Small intestine (tissue), 7 donors: ENCODE measurements around the gene IFI27L2. TPM values are rescaled to one million over a fixed set of nuclear protein-coding genes. Genes with fewer than 3 reads are reported as not detected.

Experiments used
- DNase-seq, 2 donors: peaks; one replicate each; pipeline versions ENCODE4 v3.0.0 to v3.0.0-alpha.2; 2013
- FAIRE-seq: peaks from 2 replicates; lab custom pipeline; 2012; peaks lifted over from hg19 to GRCh38; lab: Jason Lieb, UNC
- H3K27ac ChIP-seq, 3 donors: one replicate each; pipeline ENCODE4 v1.5.1; 2013; ENCODE audit warnings: low read length in 2 of 3, mild to moderate bottlenecking in 2 of 3, control low read depth in 1 of 3, inconsistent platforms in 1 of 3, low read depth in 1 of 3, moderate library complexity in 1 of 3
- H3K27me3 ChIP-seq, 3 donors: one replicate each; pipeline ENCODE4 v1.6.1; 2013; ENCODE audit warnings: low read length in 3 of 3, inconsistent platforms in 1 of 3; ENCODE audit not compliant: control insufficient read depth in 3 of 3, insufficient read depth in 3 of 3
- H3K36me3 ChIP-seq, 3 donors: one replicate each; pipeline ENCODE4 v1.6.1; 2013; ENCODE audit warnings: low read length in 3 of 3, inconsistent platforms in 1 of 3, low read depth in 1 of 3, mild to moderate bottlenecking in 1 of 3, moderate library complexity in 1 of 3; ENCODE audit not compliant: control insufficient read depth in 3 of 3, insufficient read depth in 2 of 3
- H3K4me1 ChIP-seq, 3 donors: one replicate each; pipeline ENCODE4 v1.6.1; 2013; ENCODE audit warnings: low read length in 2 of 3, inconsistent platforms in 1 of 3, low read depth in 1 of 3, mild to moderate bottlenecking in 1 of 3, moderate library complexity in 1 of 3; ENCODE audit not compliant: control insufficient read depth in 3 of 3, insufficient read depth in 2 of 3
- H3K4me3 ChIP-seq, 3 donors: one replicate each; pipeline ENCODE4 v1.5.1; 2013; ENCODE audit warnings: low read length in 3 of 3, control low read depth in 1 of 3, inconsistent platforms in 1 of 3, low read depth in 1 of 3, mild to moderate bottlenecking in 1 of 3, moderate library complexity in 1 of 3
- H3K9me3 ChIP-seq, 2 donors: one replicate each; pipeline ENCODE4 v1.6.1; 2013; ENCODE audit warnings: low read depth in 1 of 2, low read length in 1 of 2; ENCODE audit not compliant: control insufficient read depth in 2 of 2, insufficient read depth in 1 of 2
- WGBS, 3 donors: extraction: QIAGEN DNeasy Blood & Tissue Kit; methylation state at CpG; one replicate each; pipeline ENCODE4 v1.1.7; 2013; 5-methylcytosine and 5-hydroxymethylcytosine counted together
- polyA plus RNA-seq, 4 donors: library from polyadenylated mRNA; stranded (reverse) in 3 of 4; unstranded in 1 of 4; fragments of 200-250 nt in 3 of 4; fragments of 120-200 nt in 1 of 4; gene quantifications; one replicate each; pipeline versions ENCODE4 v1.2.1 to v1.2.3, GENCODE V29; 2013
- donor health status: healthy with polysubstance abuse.
- donor health status: control.
- donor health status: control.
- donor health status: Bipolar disorder and iron deficiency.
- donor health status: healthy.

IFI27L2 gene
- polyA plus RNA-seq, 4 donors: 23.0 to 96.7 (median 70.2) TPM

GRCh38 chr14:94117856-94118255 lies 11.5 kb downstream of the IFI27L2 start:
- 58 to 70% (median 61%) methylated on average over 9 of the region's 9 CpGs for WGBS, 3 donors
- H3K4me3 ChIP-seq: no peak overlapping the region
- H3K4me1 ChIP-seq: peaks cover 0 to 18% (median 10%) of the 10 kb centered on the region in 3 donors
- DNase-seq: peak in 1 of 2 donors; percentile 44
- H3K36me3 ChIP-seq: no peaks in the 10 kb centered on the region
- H3K9me3 ChIP-seq: peaks cover 0 to 14% of the 10 kb centered on the region in 2 donors
- no peak overlapping the region for H3K27ac ChIP-seq
- FAIRE-seq: no peak
- peaks cover 0 to 2% (median 0%) of the 10 kb centered on the region in 3 donors for H3K27me3 ChIP-seq

- Histone ChIP-seq H3K9me3 (peaks cover 0 to 14% of the 10 kb centered on the region in 2 donors), H3K27me3 (peaks cover 0 to 2% (median 0%) of the 10 kb centered on the region in 3 donors), H3K4me3 (no peak overlapping the region), H3K4me1 (peaks cover 3 to 18% (median 10%) of the 10 kb centered on the region in 3 donors), H3K27ac (no peak overlapping the region), H3K36me3 (no peaks in the 10 kb centered on the region)
- DNase-seq: no peak
- WGBS, 3 donors: 84 to 88% (median 87%) methylated on average over 10 of the region's 10 CpGs
- no peak for FAIRE-seq
Observed at GRCh38 chr14:94116701-94117100, 12.7 kb downstream of the IFI27L2 start.

GRCh38 chr14:94115631-94116030 lies 13.8 kb downstream of the IFI27L2 start:
- peak overlapping the region in 1 of 3 donors; percentile 76 for H3K27ac ChIP-seq
- no peaks in the 10 kb centered on the region for H3K36me3 ChIP-seq
- peaks cover 0 to 10% of the 10 kb centered on the region in 2 donors for H3K9me3 ChIP-seq
- DNase-seq (no peak), FAIRE-seq (no peak)
- H3K4me1 ChIP-seq: peaks cover 3 to 22% (median 10%) of the 10 kb centered on the region in 3 donors
- H3K4me3 ChIP-seq: no peak overlapping the region
- H3K27me3 ChIP-seq: peaks cover 0 to 2% (median 0%) of the 10 kb centered on the region in 3 donors
- 73 to 88% (median 87%) methylated on average over 15 of the region's 15 CpGs for WGBS, 3 donors

GRCh38 chr14:94115058-94115591 lies 14.3 kb downstream of the IFI27L2 start:
- peaks cover 3 to 26% (median 10%) of the 10 kb centered on the region in 3 donors for H3K4me1 ChIP-seq
- WGBS, 3 donors: 14 to 35% (median 18%) methylated on average over 4 of the region's 4 CpGs
- no peaks in the 10 kb centered on the region for H3K36me3 ChIP-seq
- DNase-seq (peak; percentile 46 to 48), FAIRE-seq (no peak)
- H3K9me3 ChIP-seq: peaks cover 0 to 8% of the 10 kb centered on the region in 2 donors
- H3K27me3 ChIP-seq: peaks cover 0 to 2% (median 0%) of the 10 kb centered on the region in 3 donors
- H3K27ac ChIP-seq: peak overlapping the region in 1 of 3 donors; percentile 76
- no peak overlapping the region for H3K4me3 ChIP-seq

GRCh38 chr14:94114589-94115057 lies 14.8 kb downstream of the IFI27L2 start:
- FAIRE-seq: no peak
- Histone ChIP-seq H3K27me3 (peaks cover 0 to 2% (median 0%) of the 10 kb centered on the region in 3 donors), H3K4me3 (no peak overlapping the region), H3K36me3 (no peaks in the 10 kb centered on the region), H3K9me3 (peaks cover 0 to 4% of the 10 kb centered on the region in 2 donors), H3K4me1 (peaks cover 3 to 26% (median 10%) of the 10 kb centered on the region in 3 donors), H3K27ac (peak overlapping the region in 1 of 3 donors; percentile 76)
- DNase-seq: no peak
- WGBS, 3 donors: 73 to 78% (median 74%) methylated on average over 5 of the region's 5 CpGs

- WGBS, 3 donors: 68 to 77% (median 73%) methylated on average over 5 of the region's 5 CpGs
Observed at GRCh38 chr14:94113908-94114588, 15.4 kb downstream of the IFI27L2 start.

GRCh38 chr14:94113490-94113889 lies 15.9 kb downstream of the IFI27L2 start:
- 39 to 49% (median 45%) methylated on average over 6 of the region's 6 CpGs for WGBS, 3 donors
- Histone ChIP-seq H3K4me3 (no peak overlapping the region), H3K9me3 (no peaks in the 10 kb centered on the region), H3K36me3 (no peaks in the 10 kb centered on the region), H3K27ac (peak overlapping the region in 1 of 3 donors; percentile 76), H3K4me1 (peaks cover 3 to 23% (median 10%) of the 10 kb centered on the region in 3 donors), H3K27me3 (no peaks in the 10 kb centered on the region)
- DNase-seq: peak in 1 of 2 donors; percentile 44
- FAIRE-seq: no peak

More at GRCh38 chr14:94113908-94114588, 15.4 kb downstream of the IFI27L2 start:
- Histone ChIP-seq H3K27ac (peak overlapping the region in 1 of 3 donors; percentile 76), H3K36me3 (no peaks in the 10 kb centered on the region), H3K27me3 (no peaks in the 10 kb centered on the region), H3K9me3 (no peaks in the 10 kb centered on the region), H3K4me3 (no peak overlapping the region), H3K4me1 (peaks cover 3 to 26% (median 10%) of the 10 kb centered on the region in 3 donors)
- no peak for FAIRE-seq
- DNase-seq: no peak

- Histone ChIP-seq H3K9me3 (no peaks in the 10 kb centered on the region), H3K27me3 (no peaks in the 10 kb centered on the region), H3K4me1 (peaks cover 3 to 19% (median 10%) of the 10 kb centered on the region in 3 donors), H3K4me3 (no peak overlapping the region), H3K36me3 (no peaks in the 10 kb centered on the region), H3K27ac (peak overlapping the region in 1 of 3 donors; percentile 13)
- peak in 1 of 2 donors; percentile 25 for DNase-seq
- FAIRE-seq: no peak
- 48 to 63% (median 53%) methylated on average over 7 of the region's 7 CpGs for WGBS, 3 donors
Observed at GRCh38 chr14:94113073-94113472, 16.3 kb downstream of the IFI27L2 start.
